Activated naive CD8-positive, alpha-beta T cell treated with anti-CD3 and anti-CD28 coated beads, Interleukin-2, amount 10 ng/mL, durations not matched to agents 7 days and 5 days (primary cell): Measurements from ENCODE around the gene MPZ. TPM values are rescaled to one million over a fixed set of nuclear protein-coding genes. Genes with fewer than 3 reads are reported as not detected.
A peak's percentile ranks its signal among the peaks of the same experiment; 100 is the strongest.
"Not testable (repeated sequence)": the region's sequence is repeated elsewhere in the genome, so short reads cannot be mapped to it uniquely, and the experiment has no call there.

Experiments used
- ATAC-seq: fragments of 150-1000 bp; cut with Tn5 transposase; one replicate; pipeline ENCODE4 v1.10.0; 2021; ENCODE audit warnings: low read depth, moderate library complexity
- POLR2A ChIA-PET: fragments of 350-600 bp; sonication (Branson Sonifier 250); formaldehyde crosslinking; loops from one replicate; lab custom pipeline; 2021; ENCODE audit warnings: antibody characterized with exemption; lab: Charles Lee
- DNase-seq: peaks from one replicate; pipeline ENCODE4 v3.0.0; 2021
- H3K27ac Mint-ChIP-seq: one replicate; pipeline ENCODE4 v1.8.0; 2022; ENCODE audit warnings: mild to moderate bottlenecking, mixed read lengths
- H3K27me3 Mint-ChIP-seq: one replicate; pipeline ENCODE4 v1.8.0; 2022; ENCODE audit warnings: mild to moderate bottlenecking, moderate library complexity, mixed read lengths
- H3K36me3 Mint-ChIP-seq: one replicate; pipeline ENCODE4 v1.8.0; 2021; ENCODE audit warnings: mild to moderate bottlenecking, mixed read lengths
- H3K4me1 Mint-ChIP-seq: one replicate; pipeline ENCODE4 v1.8.0; 2021; ENCODE audit warnings: mixed read lengths
- H3K4me3 Mint-ChIP-seq: one replicate; pipeline ENCODE4 v1.8.0; 2022; ENCODE audit warnings: mild to moderate bottlenecking, moderate library complexity, mixed read lengths
- H3K9me3 Mint-ChIP-seq: one replicate; pipeline ENCODE4 v1.8.0; 2021; ENCODE audit warnings: mixed read lengths
- total RNA-seq, 2 experiments: library from RNA; stranded (reverse); gene quantifications; one replicate each; pipeline ENCODE4 v1.2.3, GENCODE V29; 2021

Gene MPZ
- total RNA-seq, 2 experiments from 2014 or later: 8.4 to 9.5 TPM

DNA sequence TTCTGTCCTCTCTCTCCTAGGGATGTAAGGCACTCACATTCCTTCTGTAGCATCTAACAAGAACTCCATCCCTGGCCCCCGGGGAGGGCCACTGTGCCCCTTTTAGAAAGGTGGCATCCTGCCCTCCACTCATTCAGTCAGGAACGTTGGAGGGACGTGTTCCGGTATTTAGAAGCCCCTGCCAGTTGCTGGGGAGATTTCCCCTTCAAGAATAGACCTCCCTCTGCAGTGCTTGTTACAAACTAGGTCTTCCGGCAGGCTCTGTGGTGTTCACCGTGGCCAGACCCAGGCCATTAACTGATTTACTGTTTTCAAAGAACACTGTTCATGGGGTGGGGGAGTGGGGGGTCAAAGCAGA lies 50.4 kb downstream of the MPZ start:
- Mint-ChIP-seq H3K27me3 (peaks cover 51% of the 10 kb centered on the region), H3K36me3 (peaks cover 7% of the 10 kb centered on the region), H3K4me1 (peaks cover 13% of the 10 kb centered on the region), H3K9me3 (peaks cover 5% of the 10 kb centered on the region), H3K27ac (no peak overlapping the region), H3K4me3 (peak overlapping the region; percentile 70)
- ATAC-seq: no peak
- DNase-seq: no peak
- POLR2A ChIA-PET: interaction anchor here (1.3 kb wide), 1 partner anchor 55 kb away, joined by 3 read pairs; the partner anchor contains the start of gene SDHC

DNA sequence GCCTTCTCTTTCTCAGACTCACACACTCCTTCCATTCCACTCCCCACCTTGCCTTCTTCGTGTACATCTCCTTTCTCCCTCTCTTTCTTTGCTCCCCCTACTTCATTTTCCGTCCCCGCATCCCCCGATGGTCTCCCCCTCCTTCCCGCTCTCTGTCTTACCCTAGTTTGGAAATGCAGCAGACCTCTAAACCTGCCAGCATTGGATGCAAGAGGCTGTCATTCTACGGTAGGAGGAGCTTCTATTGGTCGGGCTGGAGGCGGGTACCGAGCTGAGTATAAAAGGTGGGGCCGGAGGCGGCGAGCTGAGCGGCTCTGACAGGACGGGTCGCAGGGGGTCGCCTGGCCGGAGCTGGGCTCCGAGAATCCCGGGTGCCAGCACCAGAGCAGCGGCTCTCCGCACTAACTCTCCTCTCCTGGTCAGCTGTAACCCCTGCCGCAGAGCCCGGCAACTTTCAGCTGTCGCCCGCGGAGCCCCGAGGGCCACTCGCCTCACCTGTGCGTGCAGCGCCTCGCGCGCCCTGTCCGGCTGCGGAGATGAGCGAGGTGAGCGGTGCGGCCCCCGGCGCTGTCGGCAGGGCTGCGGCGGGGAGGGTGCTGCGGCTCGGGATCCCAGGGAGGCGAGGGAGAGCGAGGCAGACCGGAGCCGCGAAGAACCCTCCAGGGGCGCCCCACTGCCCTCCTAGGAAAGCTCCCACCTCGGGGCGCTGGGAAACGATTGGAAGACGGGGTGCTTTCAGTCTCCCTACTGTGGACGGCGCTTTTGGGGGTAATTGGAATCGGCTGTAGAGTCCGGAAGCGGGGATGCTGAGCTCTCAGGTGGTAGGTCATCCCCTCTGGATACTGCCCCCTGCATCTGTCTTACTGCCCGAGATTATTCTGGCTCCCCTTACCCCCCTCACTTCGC lies 51.1 kb downstream of the MPZ start, which contains the start of gene PCP4L1:
PCP4L1 (plus strand) TSS at position 307 of the 906 bp plus-strand sequence; CDS start at position 537, 230 bp downstream.
- H3K27me3 Mint-ChIP-seq: peaks cover 49% of the 10 kb centered on the region
- POLR2A ChIA-PET: interaction anchor here (0.7 to 1.3 kb wide), 2 partner anchors 56 to 126 kb away, joined by 3 read pairs; partner anchors contain the start of gene SDHC
- peaks cover 13% of the 10 kb centered on the region for H3K4me1 Mint-ChIP-seq
- H3K4me3 Mint-ChIP-seq: peak within 1 kb of the TSS; percentile 70
- H3K9me3 Mint-ChIP-seq: peaks cover 5% of the 10 kb centered on the region
- ATAC-seq (peak; percentile 95), DNase-seq (peak; percentile 59)
- peak within 1 kb of the TSS; percentile 37 for H3K27ac Mint-ChIP-seq
- peaks cover 7% of the 10 kb centered on the region for H3K36me3 Mint-ChIP-seq

DNA sequence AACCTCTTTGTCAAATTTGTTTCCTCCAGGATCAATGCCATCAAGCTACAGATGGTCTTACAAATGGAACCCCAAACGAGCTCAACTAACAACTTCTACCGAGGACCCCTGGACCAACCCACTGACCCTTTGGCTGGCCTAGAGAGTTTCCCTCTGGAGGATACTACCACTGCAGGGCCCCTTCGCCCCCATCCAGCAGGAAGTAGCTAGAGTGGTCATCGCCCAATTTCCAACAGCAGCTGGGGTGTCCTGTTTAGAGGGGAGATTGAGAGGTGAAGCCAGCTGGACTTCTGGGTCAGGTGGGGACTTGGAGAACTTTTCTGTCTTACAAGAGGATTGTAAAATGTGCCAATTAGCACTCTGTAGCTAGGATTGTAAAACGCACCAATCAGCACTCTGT lies 52.7 kb downstream of the MPZ start:
- H3K4me1 Mint-ChIP-seq: peaks cover 13% of the 10 kb centered on the region
- POLR2A ChIA-PET: interaction anchor here (1.2 kb wide), 1 partner anchor 26 kb away, joined by 3 read pairs; no protein-coding TSS in a partner anchor
- H3K27me3 Mint-ChIP-seq: peaks cover 47% of the 10 kb centered on the region
- not testable (repeated sequence) for DNase-seq, H3K9me3 Mint-ChIP-seq, ATAC-seq, H3K36me3 Mint-ChIP-seq, H3K4me3 Mint-ChIP-seq, H3K27ac Mint-ChIP-seq

DNA sequence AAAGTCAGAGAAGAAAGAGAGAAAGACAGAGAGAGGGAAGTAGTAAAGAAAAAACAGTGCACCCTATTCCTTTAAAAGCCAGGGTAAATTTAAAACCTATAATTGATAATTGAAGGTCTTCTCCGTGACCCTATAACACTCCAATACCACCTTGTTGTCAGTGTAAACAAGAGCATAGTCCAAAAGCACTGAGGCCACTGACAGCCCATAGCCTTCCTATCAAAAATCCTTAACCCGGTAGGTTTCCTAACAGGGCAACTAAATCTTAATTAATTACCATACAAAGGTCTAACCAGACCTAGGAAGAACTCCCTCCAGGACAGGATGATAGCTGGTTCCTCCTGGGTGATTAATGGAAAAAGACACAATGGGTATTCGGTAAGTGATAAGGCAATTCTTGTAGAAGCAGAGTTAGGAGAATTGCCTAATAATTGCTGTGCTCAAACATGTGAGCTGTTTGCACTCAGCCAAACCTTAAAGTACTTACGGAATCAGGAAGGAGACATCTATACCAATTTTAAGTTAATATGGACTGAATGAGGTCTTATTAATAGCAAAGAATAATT lies 53.7 kb downstream of the MPZ start:
- Mint-ChIP-seq H3K4me1 (peaks cover 13% of the 10 kb centered on the region), H3K27me3 (peaks cover 37% of the 10 kb centered on the region)
- H3K36me3 Mint-ChIP-seq, POLR2A ChIA-PET, H3K9me3 Mint-ChIP-seq, H3K27ac Mint-ChIP-seq, H3K4me3 Mint-ChIP-seq, DNase-seq, ATAC-seq: not testable (repeated sequence)

DNA sequence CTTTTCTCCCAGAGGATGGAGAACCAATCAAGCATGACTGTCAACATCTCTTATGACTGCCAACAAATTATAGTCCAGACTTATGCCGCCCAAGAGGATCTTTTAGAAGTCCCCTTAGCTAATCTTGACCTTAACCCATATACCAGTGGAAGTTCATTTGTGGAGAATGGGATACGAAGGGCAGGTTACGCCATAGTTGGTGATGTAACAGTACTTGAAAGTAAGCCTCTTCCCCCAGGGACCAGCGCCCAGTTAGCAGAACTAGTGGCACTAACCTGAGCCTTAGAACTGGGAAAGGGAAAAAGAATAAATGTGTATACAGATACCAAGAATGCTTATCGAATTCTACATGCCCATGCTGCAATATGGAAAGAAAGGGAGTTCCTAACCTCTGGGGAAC lies 54.5 kb downstream of the MPZ start:
- H3K4me3 Mint-ChIP-seq, H3K27ac Mint-ChIP-seq: not testable (repeated sequence)

More for the DNA sequence above, 54.5 kb downstream of the MPZ start:
- H3K9me3 Mint-ChIP-seq, H3K36me3 Mint-ChIP-seq, ATAC-seq, DNase-seq, POLR2A ChIA-PET: not testable (repeated sequence)
- Mint-ChIP-seq H3K27me3 (peaks cover 30% of the 10 kb centered on the region), H3K4me1 (peaks cover 12% of the 10 kb centered on the region)

Other genes with a start within 250 kb of the MPZ start
- 100 to 1,000 TPM; 260 to 273 TPM for gene ARHGAP30, start 240.1 kb downstream of the MPZ start, total RNA-seq
- not detected for gene NECTIN4, start 220.4 kb downstream of the MPZ start, total RNA-seq
- 1 to 10 TPM; 1.2 TPM for gene KLHDC9, start 211.6 kb downstream of the MPZ start, total RNA-seq
- 10 to 100 TPM; 54.1 to 62.3 TPM for gene PFDN2, start 191.9 kb downstream of the MPZ start, total RNA-seq
- 10 to 100 TPM; 44.7 to 49.3 TPM for gene NIT1, start 191.9 kb downstream of the MPZ start, total RNA-seq
- gene DEDD, start 177.3 kb downstream of the MPZ start, total RNA-seq: 10 to 100 TPM; 39.8 to 40.3 TPM
- gene UFC1, start 156.0 kb downstream of the MPZ start, total RNA-seq: 10 to 100 TPM; 95.9 to 98.1 TPM
- 10 to 100 TPM; 40.7 to 46.8 TPM for gene USP21, start 150.5 kb downstream of the MPZ start, total RNA-seq
- 10 to 100 TPM; 47.0 to 53.0 TPM for gene PPOX, start 143.5 kb downstream of the MPZ start, total RNA-seq
- gene B4GALT3, start 132.5 kb downstream of the MPZ start, total RNA-seq: 10 to 100 TPM; 54.5 to 54.8 TPM
- 1 to 10 TPM; 2.5 to 3.5 TPM for gene ADAMTS4, start 110.9 kb downstream of the MPZ start, total RNA-seq
- gene NDUFS2, start 107.6 kb downstream of the MPZ start, total RNA-seq: 10 to 100 TPM; 80.6 to 92.8 TPM
- gene FCER1G, start 94.7 kb downstream of the MPZ start, total RNA-seq: 10 to 100 TPM; 18.9 to 22.1 TPM
- not detected for gene APOA2, start 86.3 kb downstream of the MPZ start, total RNA-seq
- gene TOMM40L, start 83.9 kb downstream of the MPZ start, total RNA-seq: 10 to 100 TPM; 13.7 to 17.4 TPM
- not detected for gene NR1I3, start 71.8 kb downstream of the MPZ start, total RNA-seq
- gene PCP4L1, start 51.2 kb downstream of the MPZ start, total RNA-seq: 1 to 10 TPM in 1 of 2 experiments, under 1 TPM in 1; 0.91 to 1.1 TPM
- 100 to 1,000 TPM; 148 to 150 TPM for gene SDHC, start 4.4 kb upstream of the MPZ start, total RNA-seq
- not detected for gene CFAP126, start 57.9 kb upstream of the MPZ start, total RNA-seq
- 1 to 10 TPM; 1.3 to 2.4 TPM for gene FCGR2A, start 195.5 kb upstream of the MPZ start, total RNA-seq
- gene HSPA6, start 214.6 kb upstream of the MPZ start, total RNA-seq: 1 to 10 TPM; 1.2 to 1.4 TPM
- gene FCGR3A, start 239.8 kb upstream of the MPZ start, total RNA-seq: 1 to 10 TPM; 1.9 to 2.3 TPM